CD4-positive, alpha-beta T cell (primary cell): ENCODE results near the gene C7orf57. TPM values are rescaled to one million over a fixed set of nuclear protein-coding genes. Genes with fewer than 3 reads are reported as not detected.

Experiments
- ATAC-seq: fragments of 200-7000 bp; cut with Tn5 transposase; one replicate; pipeline ENCODE4 v1.10.0; 2022; ENCODE audit warnings: mild to moderate bottlenecking; ENCODE audit not compliant: poor library complexity
- CTCF ChIA-PET: fragments of 350-600 bp; sonication (Branson Sonifier 250); formaldehyde crosslinking; loops from one replicate; lab custom pipeline; 2021; ENCODE audit warnings: antibody characterized with exemption, inconsistent platforms; lab: Charles Lee
- POLR2A ChIA-PET: fragments of 350-600 bp; sonication (Branson Sonifier 250); formaldehyde crosslinking; loops from one replicate; lab custom pipeline; 2021; ENCODE audit warnings: antibody characterized with exemption, inconsistent platforms; lab: Charles Lee
- DNase-seq, 14 experiments: peaks; one replicate each; pipeline ENCODE4 v3.0.0-alpha.2; 2013 to 2020; ENCODE audit warnings: mixed read lengths in 2 of 14
- H3K27ac ChIP-seq, 2 donors: one replicate each; pipeline versions ENCODE4 v1.5.1 to v1.7.0; 2013; ENCODE audit warnings: low read length in 2 of 2, low read depth in 1 of 2, mild to moderate bottlenecking in 1 of 2
- H3K27me3 ChIP-seq, 2 experiments: 1 replicate in 1 of 2; 2 replicates in 1 of 2; pipeline versions ENCODE4 v1.6.1 to v1.7.0; 2013; ENCODE audit warnings: low read length in 2 of 2, control low read depth in 1 of 2, mild to moderate bottlenecking in 1 of 2, moderate library complexity in 1 of 2; ENCODE audit not compliant: insufficient read depth in 2 of 2, control insufficient read depth in 1 of 2
- H3K36me3 ChIP-seq: one replicate; pipeline ENCODE4 v1.6.1; 2013; ENCODE audit warnings: low read length, control low read depth; ENCODE audit not compliant: insufficient read depth
- H3K4me1 ChIP-seq: one replicate; pipeline ENCODE4 v1.6.1; 2013; ENCODE audit warnings: low read length, control low read depth; ENCODE audit not compliant: insufficient read depth
- H3K4me3 ChIP-seq: one replicate; pipeline ENCODE4 v1.5.1; 2013; ENCODE audit warnings: mild to moderate bottlenecking, low read length, moderate library complexity
- H3K9me3 ChIP-seq, 2 experiments: 1 replicate in 1 of 2; 2 replicates in 1 of 2; pipeline versions ENCODE4 v1.6.1 to v1.7.0; 2013; ENCODE audit warnings: low read length in 2 of 2, mild to moderate bottlenecking in 2 of 2, control low read depth in 1 of 2, moderate library complexity in 1 of 2; ENCODE audit not compliant: control insufficient read depth in 1 of 2, insufficient read depth in 1 of 2
- H3K27ac Mint-ChIP-seq: one replicate; pipeline ENCODE4 v1.8.0; 2020; ENCODE audit warnings: mixed read lengths
- H3K27me3 Mint-ChIP-seq: one replicate; pipeline ENCODE4 v1.8.0; 2021; ENCODE audit warnings: mixed read lengths
- H3K36me3 Mint-ChIP-seq: one replicate; pipeline ENCODE4 v1.8.0; 2021; ENCODE audit warnings: low read depth, mixed read lengths
- H3K4me1 Mint-ChIP-seq: one replicate; pipeline ENCODE4 v1.8.0; 2021; ENCODE audit warnings: low read depth, mixed read lengths
- H3K4me3 Mint-ChIP-seq: one replicate; pipeline ENCODE4 v1.8.0; 2020; ENCODE audit warnings: mild to moderate bottlenecking, mixed read lengths
- H3K9me3 Mint-ChIP-seq: one replicate; pipeline ENCODE4 v1.8.0; 2020; ENCODE audit warnings: mixed read lengths
- intact Hi-C, 2 experiments: fragments of 100-400 bp; cut with DNase I in 1 of 2; cut with micrococcal nuclease in 1 of 2; formaldehyde crosslinking; loops; one replicate each; pipeline versions ENCODE4 v1.15.1 to v1.9.0; 2023 to 2025; cut with DNase I, micrococcal nuclease
- total RNA-seq, 174 experiments: library from RNA in 2 of 174; stranded (reverse) in 2 of 174; gene quantifications; one replicate each; pipeline ENCODE4 v1.2.3 and lab custom pipeline; 2021 to 2026
- TF ChIP-seq, protein P1 (sequence below): fragments of 200-600 bp; IDR thresholded peaks from one replicate; pipeline ENCODE4 v1.8.0; 2022; ENCODE audit warnings: antibody characterized with exemption, mild to moderate bottlenecking

C7orf57 gene
- total RNA-seq, 2 experiments from 2014 or later: 0.56 TPM; not detected in 1

- H3K4me1 ChIP-seq: no peaks in the 10 kb centered on the region
- Mint-ChIP-seq H3K36me3 (peaks cover 7% of the 10 kb centered on the region), H3K4me1 (no peaks in the 10 kb centered on the region), H3K27me3 (no peaks in the 10 kb centered on the region), H3K9me3 (peaks cover 7% of the 10 kb centered on the region), H3K27ac (no peak overlapping the region), H3K4me3 (no peak overlapping the region)
- H3K27ac ChIP-seq: no peak overlapping the region
- H3K9me3 ChIP-seq: no peaks in the 10 kb centered on the region
- TF ChIP-seq, protein P1, sequence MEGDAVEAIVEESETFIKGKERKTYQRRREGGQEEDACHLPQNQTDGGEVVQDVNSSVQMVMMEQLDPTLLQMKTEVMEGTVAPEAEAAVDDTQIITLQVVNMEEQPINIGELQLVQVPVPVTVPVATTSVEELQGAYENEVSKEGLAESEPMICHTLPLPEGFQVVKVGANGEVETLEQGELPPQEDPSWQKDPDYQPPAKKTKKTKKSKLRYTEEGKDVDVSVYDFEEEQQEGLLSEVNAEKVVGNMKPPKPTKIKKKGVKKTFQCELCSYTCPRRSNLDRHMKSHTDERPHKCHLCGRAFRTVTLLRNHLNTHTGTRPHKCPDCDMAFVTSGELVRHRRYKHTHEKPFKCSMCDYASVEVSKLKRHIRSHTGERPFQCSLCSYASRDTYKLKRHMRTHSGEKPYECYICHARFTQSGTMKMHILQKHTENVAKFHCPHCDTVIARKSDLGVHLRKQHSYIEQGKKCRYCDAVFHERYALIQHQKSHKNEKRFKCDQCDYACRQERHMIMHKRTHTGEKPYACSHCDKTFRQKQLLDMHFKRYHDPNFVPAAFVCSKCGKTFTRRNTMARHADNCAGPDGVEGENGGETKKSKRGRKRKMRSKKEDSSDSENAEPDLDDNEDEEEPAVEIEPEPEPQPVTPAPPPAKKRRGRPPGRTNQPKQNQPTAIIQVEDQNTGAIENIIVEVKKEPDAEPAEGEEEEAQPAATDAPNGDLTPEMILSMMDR: no peak
- intact Hi-C loops: no loop called here
- ATAC-seq: no peak
- ChIA-PET POLR2A (no interaction called here), CTCF (no interaction called here)
- no peaks in the 10 kb centered on the region for H3K27me3 ChIP-seq
- DNase-seq: no peak
- H3K4me3 ChIP-seq: no peak overlapping the region
- H3K36me3 ChIP-seq: no peaks in the 10 kb centered on the region
These were observed 32.1 kb downstream of the C7orf57 start for GRCh38 chr7:48067475-48067874.

DNA sequence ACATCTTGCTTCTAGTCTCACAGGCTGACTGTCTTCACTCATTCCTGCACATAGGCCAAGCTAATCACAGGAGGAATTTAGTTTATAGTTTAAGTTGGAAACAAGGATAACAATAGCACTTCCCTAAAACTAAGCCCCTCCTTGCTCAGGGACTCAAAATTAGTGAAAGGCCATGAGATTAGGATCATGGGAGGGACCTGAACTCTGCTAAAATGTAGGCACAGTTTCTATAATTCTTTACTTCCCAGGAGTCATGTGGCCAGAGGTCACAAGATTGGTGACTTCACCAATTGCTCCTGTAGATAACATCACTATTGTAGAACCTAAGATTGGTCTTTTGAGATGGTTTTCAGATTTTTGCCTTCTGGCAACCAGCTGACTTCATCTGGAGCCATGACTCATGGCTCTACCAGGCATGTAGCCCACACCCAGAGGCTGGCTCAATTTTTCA lies 38.9 kb downstream of the C7orf57 start:
- POLR2A ChIA-PET: interaction anchor here (0.7 kb wide), 1 partner anchor 1964 kb away, joined by 3 read pairs; no protein-coding TSS in a partner anchor
- DNase-seq (no peak), ATAC-seq (no peak)
- CTCF ChIA-PET: no interaction called here
- Mint-ChIP-seq H3K4me1 (no peaks in the 10 kb centered on the region), H3K9me3 (peaks cover 2% of the 10 kb centered on the region), H3K36me3 (no peaks in the 10 kb centered on the region), H3K27me3 (no peaks in the 10 kb centered on the region), H3K4me3 (no peak overlapping the region), H3K27ac (no peak overlapping the region)
- no peaks in the 10 kb centered on the region for H3K36me3 ChIP-seq
- intact Hi-C loops: no loop called here
- TF ChIP-seq, protein P1: no peak
- no peaks in the 10 kb centered on the region for H3K9me3 ChIP-seq
- no peaks in the 10 kb centered on the region for H3K27me3 ChIP-seq
- no peak overlapping the region for H3K27ac ChIP-seq
- no peak overlapping the region for H3K4me3 ChIP-seq
- H3K4me1 ChIP-seq: no peaks in the 10 kb centered on the region

DNA sequence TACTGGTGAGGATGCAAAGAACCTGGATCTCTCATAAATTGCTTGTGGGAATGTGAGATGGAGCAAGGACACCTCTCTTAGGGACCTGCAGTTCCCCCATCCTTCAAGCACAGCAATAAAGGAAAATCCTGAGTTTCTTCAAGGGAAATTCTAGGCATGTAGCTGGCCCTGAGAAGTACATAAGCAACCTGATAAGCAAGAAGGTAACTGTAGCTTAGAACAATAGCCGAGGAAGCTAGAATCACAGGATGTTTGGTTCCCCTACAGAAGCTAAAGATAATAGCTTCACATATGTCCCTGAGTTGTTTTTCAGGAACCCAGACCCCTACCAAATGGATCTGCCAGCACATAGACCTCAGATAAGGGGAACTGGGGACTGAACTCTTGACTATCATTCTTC lies 42.1 kb downstream of the C7orf57 start:
- CTCF ChIA-PET: no interaction called here
- TF ChIP-seq, protein P1: no peak
- H3K36me3 ChIP-seq: no peaks in the 10 kb centered on the region
- H3K9me3 ChIP-seq: no peaks in the 10 kb centered on the region
- no peaks in the 10 kb centered on the region for H3K4me1 ChIP-seq
- H3K4me3 ChIP-seq: no peak overlapping the region
- POLR2A ChIA-PET: no interaction called here
- no peaks in the 10 kb centered on the region for H3K9me3 Mint-ChIP-seq
- no peaks in the 10 kb centered on the region for H3K36me3 Mint-ChIP-seq
- H3K27me3 Mint-ChIP-seq: no peaks in the 10 kb centered on the region
- H3K27ac Mint-ChIP-seq: no peak overlapping the region
- no peak overlapping the region for H3K27ac ChIP-seq
- ATAC-seq: no peak
- intact Hi-C loops: no loop called here
- no peak overlapping the region for H3K4me3 Mint-ChIP-seq
- DNase-seq: no peak
- H3K27me3 ChIP-seq: no peaks in the 10 kb centered on the region
- H3K4me1 Mint-ChIP-seq: peaks cover 1% of the 10 kb centered on the region
